Amniotic stem cell (primary cell): ENCODE results near the gene SMARCD3.

Experiments
- DNase-seq: peaks from one replicate; lab custom pipeline; 2025; lab: John Stamatoyannopoulos, UW

SMARCD3 gene

GRCh38 chr7:151236406-151236805 is 12.1 kb downstream of the SMARCD3 start:
- DNase-seq: no peak

- no peak for DNase-seq
Observed at GRCh38 chr7:151235091-151235787, 13.3 kb downstream of the SMARCD3 start.

GRCh38 chr7:151233804-151234203 is 14.7 kb downstream of the SMARCD3 start:
- no peak for DNase-seq

- peak; percentile 66 for DNase-seq
Observed at GRCh38 chr7:151232917-151233701, 15.4 kb downstream of the SMARCD3 start.

GRCh38 chr7:151232091-151232916 is 16.2 kb downstream of the SMARCD3 start, which contains the start of gene CHPF2:
Gene CHPF2 (plus strand): TSS chr7:151232483. CDS start chr7:151234012, 1,529 bp downstream.
- peak; percentile 72 for DNase-seq

DNA sequence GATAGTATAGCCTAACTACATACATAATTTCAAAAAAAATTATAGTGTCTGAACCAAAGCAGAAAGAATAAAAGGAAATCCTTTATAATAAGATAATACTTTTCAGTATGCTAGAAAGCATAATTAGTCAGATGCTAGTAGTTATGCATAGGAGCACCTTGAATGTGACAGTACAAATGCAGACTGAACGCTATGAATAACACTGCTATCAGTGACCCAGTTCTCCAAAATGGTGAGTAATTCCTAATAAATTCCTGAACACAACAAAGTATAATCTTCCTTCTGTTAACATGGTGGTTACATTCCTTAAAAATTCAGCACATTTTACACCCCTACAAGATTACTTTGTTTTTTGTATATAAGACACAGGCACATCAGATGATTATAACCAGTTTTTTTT is 17.4 kb downstream of the SMARCD3 start:
- DNase-seq: no peak

DNA sequence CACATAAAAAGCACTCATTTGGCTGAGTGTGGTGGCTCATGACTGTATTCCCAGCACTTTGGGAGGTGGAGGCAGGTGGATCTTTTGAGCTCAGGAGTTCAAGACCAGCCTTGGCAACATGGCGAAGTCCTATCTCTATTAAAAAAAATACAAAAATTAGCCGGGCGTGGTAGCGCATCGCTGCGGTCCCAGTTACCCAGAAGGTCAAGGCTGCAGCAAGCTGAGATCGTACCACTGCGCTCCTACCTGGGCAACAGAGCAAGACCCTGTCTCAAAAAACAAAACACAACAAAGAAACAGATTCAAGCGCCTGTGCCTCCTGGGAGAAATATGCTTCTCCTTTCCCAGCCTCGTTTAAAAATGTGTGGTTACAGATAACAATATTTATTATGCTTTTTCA is 19.2 kb downstream of the SMARCD3 start:
- no peak for DNase-seq

DNA sequence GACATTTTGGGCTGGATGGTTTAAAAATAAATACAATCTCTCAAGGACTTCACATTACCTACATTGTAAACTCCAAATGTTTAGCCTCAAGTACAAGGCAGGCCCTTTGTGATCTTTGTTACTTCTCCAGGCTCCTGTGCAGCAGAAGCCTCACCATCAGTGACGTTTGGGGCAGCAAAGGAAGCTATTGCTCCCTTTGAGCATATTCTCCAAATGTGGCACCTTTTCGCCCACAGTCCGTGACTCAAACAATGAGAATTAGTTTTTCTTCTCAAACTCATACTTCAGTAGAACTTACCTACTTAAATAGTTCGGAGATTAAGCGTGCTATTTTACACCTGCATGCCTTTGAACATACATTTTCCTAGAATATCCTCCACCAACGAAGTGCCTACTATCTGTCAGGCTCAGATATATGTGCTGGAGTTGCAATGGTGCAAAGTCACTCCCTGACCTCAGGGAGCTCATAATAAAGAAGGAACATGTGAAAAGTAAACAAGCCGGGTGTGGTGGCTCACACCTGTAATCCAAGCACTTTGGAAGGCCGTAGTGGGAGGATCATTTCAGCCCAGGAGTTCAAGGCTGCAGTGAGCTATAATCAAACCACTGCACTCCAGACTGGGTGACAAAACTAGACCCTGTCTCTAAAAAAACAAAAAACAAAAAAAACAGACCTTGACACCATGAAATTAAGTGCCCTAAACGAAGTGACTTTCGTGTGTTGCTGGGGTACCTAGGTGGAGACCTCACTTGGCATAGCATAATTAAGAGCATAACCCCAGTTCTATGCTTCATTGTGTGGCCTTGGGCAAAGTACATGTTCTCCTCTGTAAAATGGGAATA is 20.2 kb downstream of the SMARCD3 start:
- DNase-seq: no peak

DNA sequence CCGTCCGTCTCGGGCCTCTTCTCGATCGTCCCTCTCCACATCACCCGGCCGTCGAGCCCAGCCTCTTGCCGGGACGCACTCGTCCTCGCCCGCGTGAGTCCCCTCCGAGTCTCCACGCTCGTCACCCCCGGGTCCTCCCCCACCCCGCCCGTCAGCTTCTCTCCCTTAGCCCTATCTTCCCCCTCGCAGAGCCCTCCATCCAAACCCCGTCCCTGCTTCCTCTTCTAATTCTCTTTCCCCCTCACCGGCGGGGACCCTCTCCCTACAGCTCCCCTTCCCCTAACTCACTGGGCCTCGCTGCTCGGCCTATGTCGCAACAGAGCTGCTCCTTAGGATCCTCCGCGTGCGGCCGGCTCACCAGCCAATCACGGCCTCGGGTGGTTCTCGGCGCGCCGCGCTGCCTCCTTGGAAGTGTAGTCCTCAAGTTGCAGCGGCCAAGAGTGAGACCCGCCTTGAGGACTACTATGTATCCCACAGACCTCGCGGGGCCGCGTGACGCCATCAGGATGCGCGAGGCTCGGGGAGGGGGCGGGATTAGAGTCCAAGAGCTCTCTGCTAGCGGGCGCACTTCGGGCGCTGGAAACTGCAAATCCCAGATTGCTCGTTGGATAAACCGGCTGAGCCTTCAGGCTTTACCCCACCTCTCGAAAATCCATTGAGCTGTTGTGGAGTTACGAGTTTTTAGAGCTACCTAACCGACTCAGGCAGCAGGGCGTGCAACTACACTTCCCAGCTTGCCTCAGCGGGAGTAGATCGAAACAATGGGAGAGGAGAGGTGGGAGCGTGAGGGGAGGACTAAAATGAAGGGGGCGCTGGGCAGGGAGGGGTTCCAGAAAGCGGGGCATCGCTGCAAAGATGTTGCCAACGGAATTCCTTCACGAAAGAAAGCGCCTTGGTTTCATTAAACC is 21.4 kb downstream of the SMARCD3 start, which contains the start of gene ABCF2:
ABCF2 (minus strand) TSS at position 331 of the 908 bp plus-strand sequence. CDS start 747 bp downstream, outside the sequence.
- peak; percentile 98 for DNase-seq

DNA sequence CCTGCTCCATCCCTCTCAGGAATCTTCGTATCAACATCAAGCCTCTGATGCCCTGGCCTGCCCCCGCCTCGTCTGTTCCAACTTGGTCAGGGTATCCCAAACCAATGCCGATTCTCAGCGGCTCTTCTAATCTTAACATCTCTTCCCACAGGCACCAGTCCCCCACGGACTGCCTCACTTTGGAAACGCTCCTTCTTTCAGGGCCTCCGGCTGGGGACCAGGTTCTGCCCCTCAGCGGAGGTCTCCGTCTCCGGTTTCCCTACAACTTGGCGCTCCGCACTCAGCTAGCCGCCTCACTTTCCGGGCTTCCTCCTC is 22.0 kb downstream of the SMARCD3 start:
- no peak for DNase-seq

DNA sequence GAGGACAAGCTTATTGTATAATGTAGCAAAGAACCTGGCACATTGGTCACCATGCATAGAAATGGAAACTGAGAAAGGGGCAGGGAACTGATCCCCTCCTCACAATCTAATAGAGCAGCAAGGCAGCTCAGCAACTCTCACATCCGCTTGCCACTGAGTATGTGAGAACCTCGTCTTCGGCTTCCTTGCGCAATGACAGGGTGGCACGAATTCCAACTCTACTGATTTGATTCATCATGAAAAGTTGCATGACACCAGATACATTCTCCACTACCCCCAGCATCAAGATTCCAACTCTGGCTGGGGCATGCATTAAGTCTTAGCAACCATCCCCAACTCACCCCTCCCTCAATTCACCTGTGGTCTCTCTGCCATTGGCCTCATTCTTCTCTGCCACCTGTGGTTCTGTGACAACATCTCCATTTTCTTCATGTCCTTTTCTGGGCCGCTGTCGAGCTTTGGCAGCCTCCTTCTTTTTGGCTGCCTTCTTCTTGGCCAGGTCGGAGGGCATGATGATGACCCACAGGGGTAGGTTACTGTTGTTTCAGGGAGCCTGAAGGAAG is 22.5 kb downstream of the SMARCD3 start:
- DNase-seq: no peak

DNA sequence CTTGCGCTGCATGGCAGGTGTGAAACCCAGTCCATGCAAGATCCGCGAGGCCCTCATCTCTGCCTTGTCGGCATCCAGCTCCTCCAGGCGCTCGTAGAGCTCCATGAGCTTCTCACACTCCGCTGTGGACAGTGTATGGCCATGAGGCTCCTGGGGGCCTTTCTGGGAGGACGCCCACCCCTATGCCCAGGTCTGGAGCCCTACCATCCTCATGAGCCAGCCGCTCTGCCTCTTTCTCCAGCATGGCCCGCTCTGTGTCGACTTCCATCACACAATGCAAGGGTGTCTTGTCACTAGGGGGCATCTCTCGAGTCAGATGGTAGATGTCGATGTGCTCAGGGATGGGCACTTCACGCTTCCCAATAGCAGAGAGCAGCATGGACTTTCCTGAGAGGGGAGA is 24.8 kb downstream of the SMARCD3 start:
- DNase-seq: no peak

DNA sequence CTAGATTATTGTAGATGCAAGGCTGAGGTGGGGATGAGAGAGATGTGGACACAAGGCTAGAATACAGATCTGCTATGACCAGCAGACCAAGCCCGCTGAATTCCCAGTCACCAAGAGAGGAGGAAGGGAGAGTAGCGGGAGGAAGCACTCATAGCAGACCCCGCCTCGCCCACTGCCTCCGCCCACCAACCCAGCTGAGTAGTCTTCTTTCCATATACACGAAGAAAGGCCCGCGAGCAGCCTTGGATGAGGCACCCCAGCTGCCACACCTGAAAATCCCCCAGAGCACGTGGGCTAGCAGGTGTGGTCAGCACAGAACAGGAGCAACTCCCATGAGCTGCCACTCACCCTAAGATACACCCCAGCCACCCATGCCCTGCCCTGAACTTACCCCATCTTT is 30.3 kb downstream of the SMARCD3 start:
- DNase-seq: no peak

GRCh38 chr7:151215396-151215795 is 33.1 kb downstream of the SMARCD3 start:
- DNase-seq: no peak

DNA sequence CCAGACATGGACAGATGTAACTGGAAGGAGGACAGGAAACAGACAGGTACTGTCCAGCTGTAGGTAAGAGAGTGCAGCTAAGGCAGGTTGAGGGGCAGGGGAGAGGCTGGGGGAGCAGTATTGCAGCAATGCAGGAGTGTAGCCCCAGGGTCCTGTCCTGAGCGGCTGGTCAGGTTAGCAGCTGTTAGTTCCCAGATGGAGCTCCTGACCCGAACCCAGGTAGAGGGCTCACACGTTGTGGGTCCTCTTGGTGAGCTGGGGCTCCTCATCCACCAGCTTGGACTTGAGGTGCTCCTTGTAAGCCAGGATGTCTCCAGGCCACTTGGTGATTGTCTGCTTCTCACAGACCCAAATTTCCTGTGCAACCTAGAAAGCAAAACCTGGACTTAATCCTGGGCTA is 34.7 kb downstream of the SMARCD3 start:
- DNase-seq: no peak

DNA sequence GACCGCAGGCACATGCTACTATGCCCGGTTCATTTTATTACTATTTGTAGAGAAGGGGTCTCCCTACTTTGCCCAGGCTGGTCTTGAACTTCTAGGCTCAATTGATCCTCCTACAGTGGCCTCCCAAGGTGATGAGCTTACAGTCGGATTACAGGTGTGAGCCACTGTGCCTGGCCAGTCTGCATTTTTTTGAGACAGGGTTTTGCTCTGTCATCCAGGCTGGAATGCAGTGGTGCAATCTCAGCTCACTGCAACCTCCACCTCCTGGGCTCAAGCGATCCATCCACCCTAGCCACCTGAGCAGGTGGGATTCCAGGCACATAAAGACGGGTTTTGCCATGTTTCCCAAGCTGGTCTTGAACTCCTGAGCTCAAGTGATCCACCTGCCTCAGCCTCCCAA is 35.9 kb downstream of the SMARCD3 start:
- DNase-seq: no peak

DNA sequence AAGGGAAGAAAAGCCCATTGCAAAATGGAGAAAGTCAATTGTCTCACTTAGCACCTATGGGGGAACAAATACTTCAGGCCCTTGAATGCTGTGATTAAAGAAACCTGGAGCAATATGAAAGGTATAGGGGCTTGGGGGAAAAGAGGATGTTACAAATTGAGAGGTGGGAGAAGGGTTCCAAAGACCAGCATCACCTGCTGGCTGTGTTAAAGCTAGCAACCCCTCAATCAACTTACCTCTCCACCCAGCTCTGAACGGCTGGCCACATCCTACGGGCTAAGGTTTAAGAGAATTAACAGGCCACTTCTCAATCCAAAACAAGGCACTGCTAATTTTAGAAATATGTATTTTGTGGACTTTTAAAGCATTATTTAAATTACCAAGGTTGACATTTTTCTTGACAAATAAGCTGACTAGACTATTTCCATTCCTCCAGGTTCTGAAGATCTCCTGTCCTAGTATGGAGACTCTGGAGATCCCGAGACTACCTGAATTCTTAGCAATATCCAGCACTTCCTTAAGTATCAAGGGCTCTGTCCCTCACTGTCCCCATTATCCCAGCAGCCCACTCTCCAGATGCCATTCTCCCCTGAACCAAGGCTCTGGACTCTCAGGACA is 37.2 kb downstream of the SMARCD3 start:
- no peak for DNase-seq

- DNase-seq: no peak
Observed at GRCh38 chr7:151210087-151210854, 38.2 kb downstream of the SMARCD3 start, which contains the start of gene H2BK1. Gene H2BK1 (minus strand): TSS chr7:151210488. CDS start chr7:151210318, 170 bp downstream.

- no peak for DNase-seq
Observed at GRCh38 chr7:151209588-151209987, 38.9 kb downstream of the SMARCD3 start.
